Common myeloid progenitor, CD34-positive (primary cell): Measurements from ENCODE around the gene MEGF11.

Experiments
- CTCF ChIA-PET: fragments of 350-600 bp; sonication (Branson Sonifier 250); formaldehyde crosslinking; loops from one replicate; lab custom pipeline; 2021; ENCODE audit warnings: antibody characterized with exemption; lab: Charles Lee
- POLR2A ChIA-PET: fragments of 350-600 bp; sonication (Branson Sonifier 250); formaldehyde crosslinking; loops from one replicate; lab custom pipeline; 2021; ENCODE audit warnings: antibody characterized with exemption; lab: Charles Lee
- DNase-seq, 3 donors: peaks; one replicate each; pipeline versions ENCODE4 v3.0.0 to v3.0.0-alpha.2; 2013
- H3K27ac ChIP-seq, 2 experiments: 1 replicate in 1 of 2; 2 replicates in 1 of 2; pipeline ENCODE4 v1.7.0; 2013; ENCODE audit warnings: inconsistent platforms in 2 of 2, low read length in 2 of 2, mild to moderate bottlenecking in 2 of 2, low read depth in 1 of 2, moderate library complexity in 1 of 2; ENCODE audit not compliant: severe bottlenecking in 2 of 2, insufficient read depth in 1 of 2, poor library complexity in 1 of 2
- H3K27me3 ChIP-seq, 5 experiments: replicated peaks in 2 of 5; 1 replicate in 3 of 5; 2 replicates in 2 of 5; pipeline versions ENCODE4 v1.6.1 to v1.7.0; 2013; ENCODE audit warnings: low read length in 4 of 5, mild to moderate bottlenecking in 2 of 5, moderate library complexity in 2 of 5, inconsistent platforms in 1 of 5; ENCODE audit not compliant: insufficient read depth in 5 of 5, control insufficient read depth in 4 of 5
- H3K36me3 ChIP-seq, 4 experiments: 1 replicate in 2 of 4; 2 replicates in 2 of 4; pipeline versions ENCODE4 v1.6.1 to v1.7.0; 2013; ENCODE audit warnings: low read length in 3 of 4, control low read depth in 1 of 4, mild to moderate bottlenecking in 1 of 4; ENCODE audit not compliant: control insufficient read depth in 4 of 4, insufficient read depth in 4 of 4
- H3K4me1 ChIP-seq, 4 experiments: 1 replicate in 3 of 4; 2 replicates in 1 of 4; pipeline versions ENCODE4 v1.6.1 to v1.7.1; 2013; ENCODE audit warnings: low read length in 3 of 4, mild to moderate bottlenecking in 3 of 4, control low read depth in 1 of 4, inconsistent platforms in 1 of 4, moderate library complexity in 1 of 4; ENCODE audit not compliant: control insufficient read depth in 4 of 4, insufficient read depth in 4 of 4; ENCODE audit errors: control extremely low read depth in 1 of 4
- H3K4me3 ChIP-seq, 7 experiments: 1 replicate in 4 of 7; 2 replicates in 3 of 7; pipeline versions ENCODE4 v1.5.1 to v1.7.0; 2013; ENCODE audit warnings: mild to moderate bottlenecking in 7 of 7, low read length in 6 of 7, moderate library complexity in 6 of 7, inconsistent platforms in 2 of 7, low read depth in 2 of 7, control low read depth in 1 of 7; ENCODE audit not compliant: insufficient read depth in 4 of 7, control insufficient read depth in 1 of 7; ENCODE audit errors: extremely low read depth in 1 of 7
- H3K9me3 ChIP-seq, 5 experiments: 1 replicate in 4 of 5; 2 replicates in 1 of 5; pipeline versions ENCODE4 v1.6.1 to v1.7.1; 2013; ENCODE audit warnings: low read length in 4 of 5, mild to moderate bottlenecking in 2 of 5, inconsistent platforms in 1 of 5, low read depth in 1 of 5, moderate library complexity in 1 of 5; ENCODE audit not compliant: control insufficient read depth in 4 of 5, insufficient read depth in 2 of 5; ENCODE audit errors: control extremely low read depth in 1 of 5
- WGBS: methylation state at CpG from one replicate; pipeline ENCODE4 v1.1.5; 2013; ENCODE audit not compliant: insufficient coverage; 5-methylcytosine and 5-hydroxymethylcytosine counted together

MEGF11 gene

GRCh38 chr15:66225656-66226274, 27.8 kb downstream of the MEGF11 start:
- no peak for DNase-seq
- POLR2A ChIA-PET, result no interaction called here
- Histone ChIP-seq H3K27me3 (peaks cover 0 to 3% (median 0%) of the 10 kb centered on the region in 5 experiments), H3K4me1 (no peaks in the 10 kb centered on the region), H3K36me3 (no peaks in the 10 kb centered on the region), H3K4me3 (no peak overlapping the region), H3K9me3 (peaks cover 0 to 3% (median 0%) of the 10 kb centered on the region in 5 experiments), H3K27ac (no peak overlapping the region)
- WGBS, result 97% methylated on average over 9 of the region's 10 CpGs
- CTCF ChIA-PET, result no interaction called here

DNA sequence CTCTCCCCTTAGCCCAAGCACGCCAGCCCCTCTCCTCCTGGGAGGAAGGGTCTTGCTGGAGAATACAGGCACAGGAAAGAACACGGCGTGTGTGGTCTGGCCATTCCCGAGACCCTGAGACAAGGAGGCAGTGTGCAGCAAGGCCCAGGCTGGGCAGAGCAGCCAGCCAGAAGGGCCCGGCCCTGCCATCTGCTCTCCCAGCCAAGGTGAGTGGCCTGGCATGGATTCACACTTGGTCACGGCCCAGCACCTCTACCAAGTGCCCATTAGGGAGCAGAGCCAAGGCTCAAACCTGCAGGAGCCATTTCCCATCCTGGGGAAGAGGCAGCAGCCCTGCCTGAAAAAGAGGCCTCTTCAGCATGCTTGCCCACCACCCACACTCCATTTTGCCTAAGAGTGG, 28.6 kb downstream of the MEGF11 start:
- no peak for DNase-seq
- Histone ChIP-seq H3K9me3 (peaks cover 0 to 3% (median 0%) of the 10 kb centered on the region in 5 experiments), H3K4me3 (no peak overlapping the region), H3K36me3 (no peaks in the 10 kb centered on the region), H3K27ac (no peak overlapping the region), H3K27me3 (peaks cover 0 to 3% (median 0%) of the 10 kb centered on the region in 5 experiments), H3K4me1 (no peaks in the 10 kb centered on the region)
- ChIA-PET POLR2A (no interaction called here), CTCF (no interaction called here)
- 98% methylated on average over 5 of the region's 6 CpGs for WGBS

GRCh38 chr15:66222273-66223198, 31.0 kb downstream of the MEGF11 start:
- CTCF ChIA-PET, result no interaction called here
- Histone ChIP-seq H3K4me3 (no peak overlapping the region), H3K4me1 (no peaks in the 10 kb centered on the region), H3K27me3 (no peaks in the 10 kb centered on the region), H3K27ac (no peak overlapping the region), H3K36me3 (no peaks in the 10 kb centered on the region), H3K9me3 (no peaks in the 10 kb centered on the region)
- no peak for DNase-seq
- WGBS, result 95% methylated on average over 4 of the region's 11 CpGs
- POLR2A ChIA-PET, result no interaction called here

GRCh38 chr15:66221126-66221525, 32.4 kb downstream of the MEGF11 start:
- Histone ChIP-seq H3K27me3 (no peaks in the 10 kb centered on the region), H3K9me3 (no peaks in the 10 kb centered on the region), H3K4me3 (no peak overlapping the region), H3K27ac (no peak overlapping the region), H3K36me3 (no peaks in the 10 kb centered on the region), H3K4me1 (peaks cover 0 to 11% (median 5%) of the 10 kb centered on the region in 4 experiments)
- ChIA-PET CTCF (interaction anchor here (1.1 kb wide), 1 partner anchor 11 kb away, joined by 3 read pairs; no protein-coding TSS in a partner anchor), POLR2A (no interaction called here)
- 92% methylated on average over 7 of the region's 9 CpGs for WGBS
- DNase-seq, result no peak

GRCh38 chr15:66220601-66221000, 32.9 kb downstream of the MEGF11 start:
- POLR2A ChIA-PET, result no interaction called here
- peak; percentile 18 to 67 (median 61) for DNase-seq
- no peaks in the 10 kb centered on the region for H3K36me3 ChIP-seq
- CTCF ChIA-PET, result interaction anchor here (1.1 kb wide), 1 partner anchor 12 kb away, joined by 3 read pairs; no protein-coding TSS in a partner anchor
- no peaks in the 10 kb centered on the region for H3K9me3 ChIP-seq
- H3K4me1 ChIP-seq, result peaks cover 0 to 15% (median 5%) of the 10 kb centered on the region in 4 experiments
- H3K27ac ChIP-seq, result no peak overlapping the region
- no peak overlapping the region for H3K4me3 ChIP-seq
- no peaks in the 10 kb centered on the region for H3K27me3 ChIP-seq
- 100% methylated on average over 3 of the region's 6 CpGs for WGBS

- ChIA-PET CTCF (interaction anchor here (0.7 to 1.1 kb wide), 2 partner anchors 10 to 30 kb away, joined by 3 read pairs; no protein-coding TSS in a partner anchor), POLR2A (no interaction called here)
- Histone ChIP-seq H3K4me1 (peaks cover 0 to 27% (median 15%) of the 10 kb centered on the region in 4 experiments), H3K4me3 (no peak overlapping the region), H3K9me3 (no peaks in the 10 kb centered on the region), H3K27ac (no peak overlapping the region), H3K27me3 (no peaks in the 10 kb centered on the region), H3K36me3 (no peaks in the 10 kb centered on the region)
- DNase-seq, result no peak
- no CpG with 5 or more reads among the region's 2 CpGs for WGBS
Observed at GRCh38 chr15:66219339-66219738, 34.2 kb downstream of the MEGF11 start.
